Astrocyte (in vitro differentiated cells and primary cell): ENCODE data around the gene ELSPBP1. TPM values are rescaled to one million over a fixed set of nuclear protein-coding genes. Genes with fewer than 3 reads are reported as not detected.

Experiments used
- DNase-seq: peaks from one replicate; pipeline ENCODE4 v3.0.0-alpha.2; 2010; ENCODE audit warnings: low read depth
- FAIRE-seq: peaks from 2 replicates; lab custom pipeline; 2011; peaks lifted over from hg19 to GRCh38; lab: Jason Lieb, UNC
- H2AFZ ChIP-seq: 2 replicates; pipeline ENCODE4 v1.6.0; 2012; ENCODE audit warnings: low read depth, low read length, inconsistent platforms
- H3K27ac ChIP-seq: 2 replicates; pipeline ENCODE4 v1.5.1; 2011; ENCODE audit warnings: low read depth, low read length, inconsistent platforms
- H3K27me3 ChIP-seq: 2 replicates; pipeline ENCODE4 v1.6.0; 2011; ENCODE audit warnings: low read length, inconsistent platforms; ENCODE audit not compliant: insufficient read depth
- H3K36me3 ChIP-seq: 2 replicates; pipeline ENCODE4 v1.5.1; 2011; ENCODE audit warnings: low read length, inconsistent platforms; ENCODE audit not compliant: insufficient read depth
- H3K4me1 ChIP-seq: 2 replicates; pipeline ENCODE4 v1.5.1; 2011; ENCODE audit warnings: low read length, inconsistent platforms; ENCODE audit not compliant: insufficient read depth
- H3K4me2 ChIP-seq: 2 replicates; pipeline ENCODE4 v1.6.0; 2012; ENCODE audit warnings: low read length, inconsistent platforms
- H3K4me3 ChIP-seq: 2 replicates; pipeline ENCODE4 v1.5.1; 2011; ENCODE audit warnings: low read depth, mild to moderate bottlenecking, low read length, inconsistent platforms; ENCODE audit not compliant: insufficient read depth
- H3K79me2 ChIP-seq: 2 replicates; pipeline ENCODE4 v1.6.0; 2012; ENCODE audit warnings: mild to moderate bottlenecking, low read length, inconsistent platforms; ENCODE audit not compliant: insufficient read depth
- H3K9ac ChIP-seq: 2 replicates; pipeline ENCODE4 v1.6.0; 2012; ENCODE audit warnings: mild to moderate bottlenecking, low read length, inconsistent platforms
- H3K9me3 ChIP-seq: 2 replicates; pipeline ENCODE4 v1.5.1; 2012; ENCODE audit warnings: low read depth, mild to moderate bottlenecking, low read length, inconsistent platforms; ENCODE audit not compliant: insufficient read depth
- H4K20me1 ChIP-seq: 2 replicates; pipeline ENCODE4 v1.6.0; 2012; ENCODE audit warnings: low read length, inconsistent platforms; ENCODE audit not compliant: insufficient read depth
- H3K27ac Mint-ChIP-seq: one replicate; pipeline ENCODE4 v1.8.0; 2021; ENCODE audit warnings: mild to moderate bottlenecking, mixed read lengths; ENCODE audit not compliant: unreplicated experiment
- H3K27me3 Mint-ChIP-seq: one replicate; pipeline ENCODE4 v1.8.0; 2021; ENCODE audit warnings: low read depth, mixed read lengths; ENCODE audit not compliant: unreplicated experiment
- H3K36me3 Mint-ChIP-seq: one replicate; pipeline ENCODE4 v1.8.0; 2021; ENCODE audit warnings: low read depth, mixed read lengths; ENCODE audit not compliant: unreplicated experiment
- H3K4me1 Mint-ChIP-seq: one replicate; pipeline ENCODE4 v1.8.0; 2021; ENCODE audit warnings: low read depth, mixed read lengths; ENCODE audit not compliant: unreplicated experiment
- H3K4me3 Mint-ChIP-seq: one replicate; pipeline ENCODE4 v1.8.0; 2021; ENCODE audit warnings: mild to moderate bottlenecking, moderate library complexity, mixed read lengths; ENCODE audit not compliant: unreplicated experiment
- H3K9me3 Mint-ChIP-seq: one replicate; pipeline ENCODE4 v1.8.0; 2021; ENCODE audit warnings: mild to moderate bottlenecking, mixed read lengths; ENCODE audit not compliant: unreplicated experiment
- CTCF ChIP-seq: IDR thresholded peaks from 2 replicates; pipeline ENCODE4 v1.5.1; 2011; ENCODE audit warnings: low read depth, mild to moderate bottlenecking, inconsistent platforms, low read length, moderate library complexity; ENCODE audit not compliant: insufficient read depth
- EZH2 ChIP-seq: IDR thresholded peaks from 2 replicates; pipeline ENCODE4 v1.6.1; 2012; ENCODE audit warnings: mild to moderate bottlenecking, low read length, inconsistent platforms; ENCODE audit not compliant: insufficient read depth
- total RNA-seq: library from RNA; stranded (reverse); gene quantifications from 2 replicates; pipeline ENCODE4 v1.2.1, GENCODE V29; 2021

The ELSPBP1 gene
- total RNA-seq, 1 donor from 2014 or later: not detected

- no peaks in the 10 kb centered on the region for H3K9me3 ChIP-seq
- H3K27me3 ChIP-seq: no peaks in the 10 kb centered on the region
- no peak overlapping the region for H3K4me3 Mint-ChIP-seq
- H3K4me3 ChIP-seq: no peak overlapping the region
- H2AFZ ChIP-seq: no peak overlapping the region
- no peak overlapping the region for H3K27ac ChIP-seq
- no peaks in the 10 kb centered on the region for H3K36me3 ChIP-seq
- no peaks in the 10 kb centered on the region for H3K79me2 ChIP-seq
- H3K4me2 ChIP-seq: no peak overlapping the region
- H3K36me3 Mint-ChIP-seq: no peaks in the 10 kb centered on the region
- no peaks in the 10 kb centered on the region for H4K20me1 ChIP-seq
- FAIRE-seq (no peak), DNase-seq (no peak)
- H3K4me1 ChIP-seq: no peaks in the 10 kb centered on the region
- H3K9me3 Mint-ChIP-seq: peaks cover 3% of the 10 kb centered on the region
- no peaks in the 10 kb centered on the region for H3K4me1 Mint-ChIP-seq
- no peak for TF ChIP-seq EZH2
- H3K27me3 Mint-ChIP-seq: peaks cover 19% of the 10 kb centered on the region
- H3K9ac ChIP-seq: no peak overlapping the region
- H3K27ac Mint-ChIP-seq: peak overlapping the region; percentile 58
Observed at GRCh38 chr19:48025480-48025879, 31.0 kb downstream of the ELSPBP1 start.

GRCh38 chr19:48029431-48029830, 35.0 kb downstream of the ELSPBP1 start:
- Histone ChIP-seq H3K79me2 (no peaks in the 10 kb centered on the region), H3K9me3 (no peaks in the 10 kb centered on the region), H3K27ac (no peak overlapping the region), H3K4me2 (no peak overlapping the region), H3K36me3 (no peaks in the 10 kb centered on the region), H2AFZ (no peak overlapping the region), H3K27me3 (no peaks in the 10 kb centered on the region), H3K4me1 (no peaks in the 10 kb centered on the region), H3K4me3 (no peak overlapping the region), H3K9ac (no peak overlapping the region), H4K20me1 (no peaks in the 10 kb centered on the region)
- no peak overlapping the region for H3K27ac Mint-ChIP-seq
- no peaks in the 10 kb centered on the region for H3K4me1 Mint-ChIP-seq
- no peak for DNase-seq
- no peaks in the 10 kb centered on the region for H3K9me3 Mint-ChIP-seq
- FAIRE-seq: no peak
- H3K36me3 Mint-ChIP-seq: no peaks in the 10 kb centered on the region
- no peak for TF ChIP-seq EZH2
- TF ChIP-seq CTCF: no peak
- peaks cover 12% of the 10 kb centered on the region for H3K27me3 Mint-ChIP-seq
- no peak overlapping the region for H3K4me3 Mint-ChIP-seq

GRCh38 chr19:48030073-48030472, 35.6 kb downstream of the ELSPBP1 start:
- Mint-ChIP-seq H3K9me3 (no peaks in the 10 kb centered on the region), H3K36me3 (no peaks in the 10 kb centered on the region), H3K4me1 (no peaks in the 10 kb centered on the region), H3K27ac (no peak overlapping the region), H3K27me3 (peaks cover 12% of the 10 kb centered on the region), H3K4me3 (no peak overlapping the region)
- Histone ChIP-seq H3K27ac (no peak overlapping the region), H3K79me2 (no peaks in the 10 kb centered on the region), H3K9ac (no peak overlapping the region), H3K4me3 (no peak overlapping the region), H3K27me3 (no peaks in the 10 kb centered on the region), H4K20me1 (no peaks in the 10 kb centered on the region), H3K9me3 (no peaks in the 10 kb centered on the region), H3K4me2 (no peak overlapping the region), H3K4me1 (no peaks in the 10 kb centered on the region), H3K36me3 (no peaks in the 10 kb centered on the region), H2AFZ (no peak overlapping the region)
- FAIRE-seq (no peak), DNase-seq (no peak)
- no peak for TF ChIP-seq EZH2
- no peak for TF ChIP-seq CTCF
